DMS 273 (cell line): ENCODE results near the gene FAM72B.
"Not testable (repeated sequence)": the region's sequence is repeated elsewhere in the genome, so short reads cannot be mapped to it uniquely, and the experiment has no call there.

Experiments
- DNase-seq: peaks from one replicate; lab custom pipeline; 2025; ENCODE audit not compliant: unreplicated experiment; lab: John Stamatoyannopoulos, UW

The FAM72B gene

DNA sequence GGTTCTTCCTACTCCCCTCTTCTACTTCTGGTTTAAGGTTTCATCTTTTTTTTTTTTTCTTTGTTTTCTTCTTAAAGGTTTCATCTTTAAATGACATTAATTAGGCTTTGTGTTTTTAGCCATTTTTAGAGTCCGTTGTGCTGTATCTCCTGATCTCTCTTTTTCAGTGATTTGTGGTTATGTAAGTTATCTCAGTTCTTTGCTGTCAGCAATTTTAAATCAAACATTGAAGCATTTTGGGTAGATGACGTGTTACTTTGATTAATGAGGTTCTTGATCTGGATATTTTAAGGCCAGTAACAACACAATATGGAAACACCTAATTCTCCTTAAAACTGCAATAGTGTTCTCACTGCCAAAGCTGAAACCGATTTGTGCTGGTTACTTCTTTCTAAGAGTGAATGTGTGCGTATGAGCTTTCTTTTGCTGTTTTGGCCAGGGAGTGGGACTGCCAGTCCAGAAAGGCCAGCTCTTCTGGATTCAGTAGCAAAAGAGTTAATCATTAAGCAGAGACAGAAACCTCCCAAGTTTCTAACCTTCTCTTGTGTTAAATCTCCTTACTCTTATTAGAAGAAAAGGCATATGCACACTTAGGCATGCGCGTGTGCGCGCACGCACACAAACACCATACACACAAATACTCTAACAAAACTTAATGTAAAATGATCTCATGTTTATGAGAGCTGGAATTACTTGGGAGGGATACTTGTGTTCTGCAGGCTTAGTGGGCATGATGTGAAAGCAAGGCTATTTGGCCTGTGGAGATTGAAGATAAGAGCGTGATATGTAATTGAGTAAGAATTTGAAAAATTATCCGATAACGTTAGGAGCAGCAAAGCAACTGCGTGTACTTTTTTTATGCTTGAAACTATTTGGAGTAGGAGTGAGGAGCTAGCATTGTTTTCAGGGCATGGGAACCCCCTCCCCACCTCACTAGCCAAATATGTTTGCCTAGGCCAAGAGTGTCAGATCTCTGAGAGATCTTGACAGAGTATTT is 17.1 kb upstream of the FAM72B start:
- not testable (repeated sequence) for DNase-seq

DNA sequence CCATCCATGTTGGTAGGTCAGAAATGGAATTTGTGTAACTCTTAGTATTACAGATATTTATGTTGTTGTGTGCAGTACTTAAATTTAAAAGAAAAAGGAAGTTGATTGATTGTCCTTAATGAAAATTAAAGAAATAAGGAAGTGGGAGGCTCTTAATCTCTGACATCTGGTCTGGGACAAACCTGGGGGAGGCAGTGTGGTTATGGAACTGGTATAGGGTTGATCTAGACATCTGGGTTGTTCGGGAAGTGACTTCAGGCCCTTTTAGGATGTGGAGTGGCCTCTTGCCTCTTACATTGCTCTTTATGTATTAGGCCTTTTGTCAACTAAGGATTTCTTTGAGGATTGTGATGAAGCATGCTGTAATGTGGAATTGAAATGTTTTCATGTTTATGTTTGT is 16.1 kb upstream of the FAM72B start:
- not testable (repeated sequence) for DNase-seq

DNA sequence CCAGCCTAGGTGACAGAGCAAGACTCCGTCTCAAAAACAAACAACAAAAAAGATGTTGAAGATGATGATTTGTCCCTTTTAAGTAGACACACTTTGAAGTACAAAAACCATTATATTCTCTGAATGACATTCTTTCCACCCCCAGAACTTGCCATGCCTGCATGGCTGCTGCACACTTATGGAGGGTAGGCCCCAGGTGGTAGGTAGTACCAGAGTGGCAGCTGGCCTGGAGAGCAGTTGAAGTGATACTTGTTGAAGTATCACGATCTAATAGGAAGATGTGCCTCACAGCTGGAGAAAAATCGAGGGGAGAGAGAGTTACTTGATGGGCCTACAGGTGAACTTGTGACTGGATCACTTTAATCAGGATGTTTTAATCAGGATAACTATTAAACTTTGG is 15.6 kb upstream of the FAM72B start:
- DNase-seq, result not testable (repeated sequence)

DNA sequence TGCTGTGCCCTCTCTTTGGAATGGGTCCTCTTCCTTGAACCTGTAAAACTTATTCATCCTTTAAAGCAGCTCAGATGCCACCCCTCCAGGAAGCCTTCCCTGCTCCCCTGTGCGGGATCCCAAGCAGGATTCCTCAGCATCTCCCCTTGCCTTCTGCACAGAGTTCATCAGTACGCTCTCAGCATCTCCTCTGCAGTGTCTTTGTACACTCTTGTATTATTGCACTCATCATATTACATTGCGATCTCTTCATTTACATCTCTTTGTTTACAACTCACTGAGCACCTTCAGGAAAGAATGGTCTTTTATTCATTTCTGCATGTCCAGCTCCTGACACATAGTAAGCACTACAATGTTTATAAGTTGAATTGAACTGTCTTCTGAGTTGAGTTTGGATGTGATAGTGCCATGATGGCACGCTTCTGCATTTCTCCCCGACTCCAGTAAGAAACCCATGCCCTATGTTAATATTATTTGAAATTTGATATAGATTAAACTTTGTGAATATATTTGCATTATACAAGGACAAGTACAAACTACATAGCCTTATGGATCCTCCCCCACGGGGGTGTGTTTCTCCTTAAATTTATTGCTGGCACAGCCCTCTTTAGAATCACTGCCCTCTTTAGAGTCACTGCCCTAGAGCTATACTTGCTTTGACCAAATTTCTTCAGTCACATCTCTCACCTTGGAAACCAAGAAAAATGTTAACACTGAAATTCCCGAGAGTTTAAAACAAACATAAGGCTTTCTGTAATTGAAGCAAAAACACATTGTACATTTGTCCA is 13.1 kb upstream of the FAM72B start:
- not testable (repeated sequence) for DNase-seq

DNA sequence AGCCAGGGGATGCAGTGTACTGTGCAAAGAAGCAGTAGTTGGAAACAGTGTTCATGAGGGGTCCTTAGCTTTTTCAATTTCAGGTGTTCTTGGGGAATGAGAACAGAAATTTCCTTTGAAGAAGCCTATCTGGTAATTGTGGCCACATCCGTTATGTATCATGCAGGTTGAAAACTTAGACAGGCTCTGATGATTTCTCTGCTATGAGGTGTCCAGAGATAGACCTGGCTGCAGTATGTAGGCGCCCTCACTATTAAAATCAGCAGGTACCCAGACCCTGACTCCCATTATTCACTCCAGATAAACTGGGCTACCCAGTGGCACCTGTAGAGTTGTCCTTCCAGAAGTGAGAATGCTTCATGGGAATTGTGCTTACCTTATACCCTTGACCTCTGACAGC is 8.4 kb upstream of the FAM72B start:
- DNase-seq, result not testable (repeated sequence)

DNA sequence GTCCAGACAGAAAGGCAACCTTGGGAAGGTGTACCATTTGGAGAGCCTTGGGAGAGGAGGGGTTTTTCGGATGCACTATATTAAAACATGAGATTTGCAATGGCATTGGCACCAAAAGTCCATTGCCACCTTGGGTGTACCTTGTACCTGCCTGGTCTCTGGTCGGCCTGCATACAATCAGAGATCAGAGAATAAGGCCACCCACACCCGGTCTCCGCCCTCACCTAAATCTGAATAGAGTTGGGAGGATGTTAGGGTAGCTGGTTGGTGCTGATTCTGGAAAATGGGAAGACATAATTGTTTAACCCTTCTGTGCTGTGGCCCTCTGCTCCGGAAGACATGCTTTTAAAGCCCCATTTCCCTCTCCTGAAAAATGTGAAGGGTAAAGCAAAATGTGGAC is 3.8 kb upstream of the FAM72B start:
- not testable (repeated sequence) for DNase-seq

DNA sequence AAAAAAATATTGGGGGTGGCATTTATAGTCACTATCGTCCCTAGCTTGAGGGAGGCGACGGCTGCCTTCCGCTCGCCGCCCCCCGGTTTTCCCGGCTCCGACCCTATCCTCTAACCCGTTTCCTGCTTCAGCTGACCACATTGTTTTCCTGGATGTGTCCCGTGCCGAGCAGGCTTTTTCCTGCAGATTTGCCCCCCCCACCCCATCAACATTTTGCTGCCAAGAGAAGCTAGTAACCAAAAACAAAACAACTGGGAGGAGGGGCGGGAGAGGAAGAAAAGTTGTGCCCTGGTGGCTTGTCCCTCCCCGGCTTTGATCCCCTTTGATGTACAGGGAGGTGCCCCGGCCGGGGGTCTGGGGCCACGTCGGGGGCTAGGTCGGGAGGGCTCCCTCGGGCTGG is 2.1 kb upstream of the FAM72B start:
- not testable (repeated sequence) for DNase-seq

DNA sequence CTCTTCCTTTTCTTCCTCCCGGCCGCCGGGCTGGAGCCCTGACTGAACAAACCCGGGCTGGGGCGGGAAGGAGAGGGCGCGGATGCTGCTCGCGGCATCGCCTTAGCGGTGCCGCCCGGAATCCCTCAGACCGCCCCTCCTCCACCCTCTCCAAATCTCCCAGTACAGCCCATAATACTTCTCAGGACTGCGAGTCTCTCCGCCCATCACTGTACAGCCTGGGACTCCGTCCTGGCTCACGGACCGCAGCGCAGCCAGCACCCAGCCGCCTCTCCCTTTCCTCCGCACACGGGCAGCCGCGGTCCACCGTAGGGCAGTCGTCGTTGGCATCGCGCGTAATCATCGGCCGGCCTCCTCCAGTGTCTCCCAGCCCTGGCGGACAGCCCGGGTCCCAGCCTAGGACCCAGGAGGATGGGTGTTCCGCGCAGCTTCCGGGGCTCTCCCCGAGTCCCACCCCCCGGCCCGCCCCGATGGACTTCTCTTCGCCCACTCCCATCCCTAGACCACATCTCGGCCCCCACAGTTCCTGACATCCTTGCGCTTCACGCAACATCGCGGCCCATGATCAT is 1.1 kb upstream of the FAM72B start:
- DNase-seq, result not testable (repeated sequence)

DNA sequence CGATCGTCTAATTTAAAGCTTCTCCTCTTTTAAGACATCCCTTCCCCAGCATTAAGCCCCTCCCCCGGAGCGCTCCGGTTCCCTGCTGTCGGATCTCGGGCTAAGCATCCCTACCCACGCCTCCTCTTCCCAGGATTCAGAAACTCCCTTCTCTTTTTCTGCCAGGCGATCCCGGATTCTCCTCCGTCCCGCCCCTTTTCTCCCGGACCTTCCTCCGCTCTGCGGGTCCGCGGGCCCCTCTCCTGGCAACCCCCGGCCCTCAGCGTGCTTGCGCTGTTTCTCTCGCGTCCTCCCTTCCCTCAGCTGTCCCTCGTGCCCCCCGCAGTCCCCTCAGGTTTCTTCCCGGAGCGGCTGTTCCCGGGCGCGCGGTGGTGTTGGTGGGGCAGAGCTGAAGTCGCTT is 273 bp downstream of the FAM72B start:
- not testable (repeated sequence) for DNase-seq

DNA sequence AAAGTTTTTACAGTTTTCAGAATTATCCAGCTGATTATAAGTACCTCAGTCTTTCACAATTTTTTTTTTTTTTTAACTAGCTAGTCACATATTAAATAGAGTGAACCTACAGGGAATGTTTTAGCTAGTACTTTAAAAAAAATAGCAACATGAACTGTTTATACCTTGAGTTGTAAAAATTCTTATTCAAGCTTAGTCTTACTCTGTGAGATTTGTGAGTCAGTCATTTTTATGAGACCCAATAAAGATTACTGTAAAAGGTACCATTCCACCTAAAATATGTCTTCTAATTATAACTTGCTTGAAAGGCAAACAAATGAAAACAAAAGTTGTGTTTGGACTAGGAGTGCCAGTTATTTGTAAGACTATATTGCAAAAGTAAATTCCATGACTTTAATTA is 5.9 kb downstream of the FAM72B start:
- not testable (repeated sequence) for DNase-seq

DNA sequence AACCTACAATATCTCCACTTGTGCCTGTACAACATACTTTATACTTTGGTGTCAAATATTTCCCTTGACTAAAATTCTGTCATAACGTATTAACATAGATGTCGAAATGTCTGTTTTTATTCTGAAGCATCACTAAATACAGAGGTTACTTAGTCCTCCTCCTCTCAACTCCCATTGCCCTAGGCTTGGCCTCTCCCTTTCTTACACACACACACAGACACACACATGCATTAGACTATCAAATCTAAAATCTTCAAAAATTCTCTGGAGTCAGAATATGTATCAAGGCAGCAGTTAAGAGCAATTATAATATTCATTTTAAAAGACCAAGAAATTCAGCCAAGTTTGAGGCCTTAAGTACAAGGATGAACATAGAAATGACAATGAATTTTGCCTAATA is 7.5 kb downstream of the FAM72B start:
- DNase-seq, result not testable (repeated sequence)

DNA sequence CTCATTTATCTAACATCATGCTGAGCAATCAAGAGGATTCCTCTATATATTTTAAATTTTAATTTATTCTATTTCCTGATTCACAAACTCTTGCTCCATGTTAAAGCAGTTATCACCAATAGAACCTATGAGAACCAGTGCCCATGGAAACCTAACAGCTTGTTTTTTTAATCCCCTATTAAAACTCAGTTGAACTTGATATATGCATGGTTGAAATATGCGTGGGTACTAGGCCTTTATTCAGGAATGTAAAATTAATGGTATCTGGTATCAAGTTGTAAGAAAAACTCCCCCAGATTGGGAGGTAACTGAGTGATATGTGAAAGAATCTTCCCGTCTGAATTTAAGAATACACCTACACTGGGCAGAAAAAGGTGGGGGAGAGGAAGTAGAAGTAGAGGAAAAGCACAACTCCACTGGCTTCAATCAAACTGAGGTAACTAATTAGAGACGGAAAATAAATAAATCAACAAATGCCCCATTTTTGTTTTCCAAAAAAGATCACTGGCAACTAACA is 15.9 kb downstream of the FAM72B start:
- DNase-seq, result not testable (repeated sequence)

DNA sequence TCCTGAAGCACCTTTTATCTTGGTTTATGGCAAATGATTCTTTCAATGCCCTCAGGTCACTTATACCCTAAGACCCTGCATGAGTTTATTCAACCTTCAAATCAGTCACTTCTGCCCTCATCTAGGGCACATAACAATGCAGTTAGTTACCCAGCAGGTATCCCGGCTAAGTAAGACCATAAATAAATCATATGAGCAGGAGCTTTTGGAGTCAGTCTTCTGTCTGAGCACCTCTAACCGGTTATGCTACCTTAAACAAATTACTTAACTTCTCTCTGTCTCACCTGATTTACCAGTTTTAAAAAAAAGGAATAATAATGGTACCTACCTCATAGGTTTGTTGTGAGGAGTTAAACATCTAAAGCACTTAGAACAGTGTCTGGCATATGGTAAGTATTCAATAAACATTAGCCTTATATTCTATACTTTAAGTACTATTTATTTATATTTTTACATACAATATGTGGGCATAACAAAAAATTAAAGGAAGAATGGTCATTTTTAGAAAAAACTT is 16.9 kb downstream of the FAM72B start:
- not testable (repeated sequence) for DNase-seq

DNA sequence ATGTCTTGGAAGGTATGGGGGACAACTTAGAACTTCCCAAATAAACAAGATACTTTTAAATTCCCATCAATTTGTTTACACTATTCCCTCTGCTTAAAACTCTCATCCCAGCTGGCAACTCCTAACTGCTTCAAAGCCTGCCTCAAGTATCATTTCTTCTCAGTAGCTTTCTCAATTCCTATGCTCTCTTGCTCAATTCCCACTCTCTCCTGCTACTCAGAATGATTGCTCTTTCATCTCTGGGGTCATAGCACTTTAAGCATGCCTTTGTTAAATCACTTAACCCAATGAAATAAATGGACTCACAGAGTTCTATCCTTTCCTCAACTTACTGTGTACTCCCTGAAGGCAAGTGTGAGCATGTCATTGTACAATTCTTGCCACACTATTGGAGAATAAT is 18.8 kb downstream of the FAM72B start:
- not testable (repeated sequence) for DNase-seq

DNA sequence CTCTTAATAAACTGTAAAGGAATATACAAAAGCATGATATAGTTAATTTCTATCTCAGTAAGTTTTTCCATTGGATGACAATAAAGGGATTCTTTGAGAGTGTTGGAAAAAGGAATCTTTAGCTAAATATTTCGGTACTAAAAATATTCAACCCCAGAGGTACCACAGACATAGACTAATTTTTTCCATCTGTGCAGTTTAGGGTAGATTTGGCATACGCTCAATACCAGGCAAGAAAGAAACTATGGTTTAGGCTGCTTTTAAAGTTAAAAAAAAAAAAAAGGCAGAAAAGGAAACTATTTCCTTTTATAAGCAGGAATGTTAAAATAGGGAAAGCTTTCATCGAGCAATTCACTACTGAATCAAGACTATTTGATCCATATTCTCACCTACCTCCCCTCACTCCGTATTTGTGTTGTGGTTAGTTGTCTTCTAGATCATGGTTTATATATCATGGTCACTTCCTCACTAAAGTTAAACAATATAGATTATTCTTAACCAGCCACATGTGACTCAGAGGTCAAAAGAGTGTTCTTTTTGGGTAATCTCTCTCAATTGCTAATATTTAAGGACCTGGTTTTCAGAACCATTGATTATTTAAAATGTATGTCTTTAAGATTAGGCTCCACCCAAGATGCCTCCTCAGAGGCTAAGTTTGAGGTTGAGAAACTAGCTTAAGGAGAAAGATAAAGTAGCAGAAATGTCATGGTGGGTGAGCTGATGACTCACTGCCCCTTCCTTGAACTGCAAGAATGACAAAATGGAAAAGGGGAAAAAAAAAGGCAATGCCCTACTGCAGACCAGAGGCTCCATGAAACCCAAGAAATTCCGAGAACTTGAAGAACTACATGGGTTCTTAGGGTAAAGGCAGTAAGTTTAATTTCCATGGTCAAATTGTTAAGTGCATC is 20.0 kb downstream of the FAM72B start:
- not testable (repeated sequence) for DNase-seq

DNA sequence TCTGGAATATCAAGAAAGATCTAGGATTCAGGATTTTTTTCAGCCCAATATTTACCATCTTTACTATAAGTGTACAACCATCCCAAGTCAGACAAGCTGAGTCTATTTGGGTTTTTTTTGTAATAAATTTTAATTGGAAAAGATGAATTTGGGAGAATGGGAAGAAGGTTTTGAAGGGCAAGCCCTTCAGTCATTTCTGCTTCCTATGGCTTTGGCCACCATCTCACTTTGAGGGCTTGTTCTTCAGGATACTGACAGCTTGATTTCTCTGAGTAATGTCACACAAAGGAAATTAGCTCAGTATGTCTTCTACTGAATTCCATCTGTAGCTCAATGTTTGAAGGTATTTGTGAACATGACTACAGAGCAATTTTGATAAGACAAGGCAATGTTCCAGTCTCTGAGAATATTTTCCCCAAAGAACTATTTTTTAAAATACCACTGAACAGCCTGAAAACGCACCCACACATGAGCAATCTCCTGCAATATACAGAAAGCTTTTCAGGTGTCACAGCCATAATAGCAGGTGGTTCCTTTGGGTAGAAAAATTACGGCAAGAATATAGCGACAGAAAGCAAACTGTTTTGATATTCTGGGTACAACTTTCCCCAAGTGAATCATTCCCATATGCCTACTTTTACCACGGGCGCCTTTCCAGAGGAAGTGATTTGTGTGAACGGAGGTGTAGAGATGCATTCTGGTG is 22.8 kb downstream of the FAM72B start:
- DNase-seq, result not testable (repeated sequence)

DNA sequence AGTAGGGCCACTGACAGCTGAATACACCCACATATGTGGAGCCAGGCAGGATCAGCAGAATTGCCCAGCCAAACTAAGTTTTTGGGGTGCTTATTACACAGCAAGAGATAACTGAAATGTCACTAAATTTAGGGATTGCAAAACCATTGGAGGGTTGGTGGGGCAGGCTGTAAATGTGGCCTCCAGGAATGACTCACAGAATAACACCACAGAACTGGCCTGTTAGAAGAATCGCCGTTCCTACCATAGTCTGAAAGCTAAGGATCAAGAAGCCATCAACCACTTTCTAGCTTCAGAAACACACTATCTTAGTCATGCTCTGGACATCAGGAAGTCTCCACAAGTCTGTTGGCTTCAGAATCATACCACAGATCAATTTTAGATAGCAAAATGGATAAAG is 24.0 kb downstream of the FAM72B start:
- DNase-seq, result not testable (repeated sequence)

DNA sequence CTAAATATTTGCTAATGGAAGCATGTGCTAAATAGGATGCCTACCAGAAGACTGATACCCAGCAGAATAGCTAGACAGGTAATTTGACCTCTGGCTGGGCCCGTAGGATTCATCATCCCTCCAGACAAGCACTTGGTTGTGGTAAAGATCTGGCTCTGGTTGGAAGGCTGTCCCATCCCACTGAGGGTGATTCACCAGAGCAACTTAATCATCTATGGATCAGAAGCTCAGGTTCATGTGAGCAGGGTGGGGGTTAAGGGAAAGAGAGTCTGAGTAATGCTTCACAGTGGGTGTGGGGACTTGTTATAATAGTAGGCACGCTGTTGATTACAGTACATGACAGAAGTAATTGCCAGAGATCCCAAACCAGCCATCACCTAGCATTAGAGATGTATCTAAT is 26.5 kb downstream of the FAM72B start:
- DNase-seq, result not testable (repeated sequence)

DNA sequence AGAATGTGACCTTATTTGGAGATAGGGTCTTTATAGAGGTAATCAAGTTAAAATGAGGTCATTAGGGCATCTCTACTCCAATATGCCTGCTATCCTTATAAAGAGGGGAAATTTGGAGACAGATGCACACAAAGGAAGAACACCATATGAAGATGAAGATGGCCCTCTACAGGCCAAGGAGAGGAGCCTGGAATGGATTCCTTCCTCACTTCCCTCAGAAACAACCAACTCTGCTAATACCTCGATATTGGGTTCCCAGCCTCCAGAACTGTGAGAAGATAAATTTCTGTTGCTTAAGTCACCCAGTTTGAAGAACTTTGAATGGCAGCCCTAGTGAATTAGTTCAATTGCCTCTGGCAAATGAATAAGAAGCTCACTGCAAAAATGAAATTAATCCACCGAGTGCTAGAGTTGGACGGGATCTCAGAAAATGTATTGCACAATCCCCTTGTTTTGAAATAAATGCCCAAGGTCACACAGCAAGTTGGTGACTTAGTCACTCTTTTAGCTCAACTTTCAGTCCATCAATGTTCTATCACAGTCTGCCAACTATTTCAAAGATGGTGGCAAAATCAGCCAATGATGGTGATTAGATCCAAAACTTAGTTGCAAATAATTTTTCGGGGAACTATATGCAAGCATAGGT is 27.1 kb downstream of the FAM72B start:
- DNase-seq, result not testable (repeated sequence)
